Spleen (tissue), 11 donors: Measurements from ENCODE around the gene ZNF764. TPM values are rescaled to one million over a fixed set of nuclear protein-coding genes. Genes with fewer than 3 reads are reported as not detected.
"Not testable (repeated sequence)": the region's sequence is repeated elsewhere in the genome, so short reads cannot be mapped to it uniquely, and the experiment has no call there.

ENCODE experiments used
- DNase-seq: peaks from one replicate; pipeline ENCODE4 v3.0.0-alpha.2; 2020
- H3K27ac ChIP-seq, 8 donors: fragments of 200-600 bp; sonication (generic) in 7 of 8; 1 replicate in 4 of 8; 2 replicates in 4 of 8; pipeline versions ENCODE4 v1.5.0 to v1.8.0; 2016 to 2021; ENCODE audit warnings: inconsistent platforms in 4 of 8, mild to moderate bottlenecking in 4 of 8, moderate library complexity in 1 of 8
- H3K27me3 ChIP-seq, 7 donors: fragments of 200-600 bp; sonication (generic) in 6 of 7; replicated peaks in 1 of 7; 1 replicate in 4 of 7; 2 replicates in 3 of 7; pipeline versions ENCODE4 v1.5.0 to v1.8.0; 2016 to 2021; ENCODE audit warnings: inconsistent platforms in 3 of 7, mild to moderate bottlenecking in 1 of 7
- H3K36me3 ChIP-seq, 6 donors: fragments of 200-600 bp; sonication (generic) in 5 of 6; 1 replicate in 4 of 6; 2 replicates in 2 of 6; pipeline versions ENCODE4 v1.5.0 to v1.8.0; 2016 to 2021; ENCODE audit warnings: inconsistent platforms in 2 of 6
- H3K4me1 ChIP-seq, 6 donors: fragments of 200-600 bp; sonication (generic) in 5 of 6; 1 replicate in 3 of 6; 2 replicates in 3 of 6; pipeline versions ENCODE4 v1.5.0 to v1.8.0; 2016 to 2021; ENCODE audit warnings: inconsistent platforms in 3 of 6
- H3K4me3 ChIP-seq, 8 donors: fragments of 200-600 bp; sonication (generic) in 7 of 8; 1 replicate in 4 of 8; 2 replicates in 4 of 8; pipeline versions ENCODE4 v1.5.0 to v1.8.0; 2016 to 2021; ENCODE audit warnings: inconsistent platforms in 4 of 8, mild to moderate bottlenecking in 4 of 8, moderate library complexity in 2 of 8
- H3K9me3 ChIP-seq, 8 donors: fragments of 200-600 bp; sonication (generic) in 7 of 8; 1 replicate in 4 of 8; 2 replicates in 4 of 8; pipeline versions ENCODE4 v1.5.0 to v1.8.0; 2016 to 2021; ENCODE audit warnings: inconsistent platforms in 4 of 8
- CTCF ChIP-seq, 11 experiments: fragments of 200-600 bp in 7 of 11; fragments of 450-650 bp in 4 of 11; sonication (generic) in 4 of 11; IDR thresholded peaks in 8 of 11; conservative IDR thresholded peaks in 3 of 11; 1 replicate in 7 of 11; 2 replicates in 4 of 11; pipeline versions ENCODE4 v1.4.0 to v1.8.0; 2016 to 2021; ENCODE audit warnings: antibody characterized with exemption in 11 of 11, inconsistent platforms in 4 of 11, mild to moderate bottlenecking in 1 of 11
- POLR2A ChIP-seq, 3 donors: fragments of 450-650 bp; IDR thresholded peaks; one replicate each; pipeline ENCODE4 v1.5.1; 2017; ENCODE audit warnings: antibody characterized with exemption in 3 of 3, mild to moderate bottlenecking in 1 of 3
- POLR2AphosphoS5 ChIP-seq, 3 donors: sonication (generic); formaldehyde crosslinking; IDR thresholded peaks; one replicate each; pipeline ENCODE4 v1.5.1; 2017; ENCODE audit warnings: antibody characterized with exemption in 3 of 3
- WGBS, 5 donors: extraction: QIAGEN DNeasy Blood & Tissue Kit in 3 of 5; methylation state at CpG; one replicate each; pipeline versions ENCODE4 v1.1.5 to v1.1.7; 2013 to 2018; 5-methylcytosine and 5-hydroxymethylcytosine counted together
- intact Hi-C: fragments of 100-400 bp; cut with DNase I; formaldehyde crosslinking; loops from one replicate; pipeline ENCODE4 v1.15.0; 2023; ENCODE audit warnings: low total_unique reads
- polyA plus RNA-seq, 3 donors: library from polyadenylated mRNA; stranded (reverse); fragments of 200-250 nt; gene quantifications; one replicate each; pipeline ENCODE4 v1.2.1, GENCODE V29; 2013
- total RNA-seq, 7 donors: library from RNA; depleted of rRNA in 3 of 7; stranded (reverse); fragments of >200 nt in 3 of 7; fragmentation: NEBNext Ultra II Directional in 4 of 7; extraction: Animal tissue kit (Norgen Biotek cat#: 25700) in 4 of 7; gene quantifications; one replicate each; pipeline versions ENCODE4 v1.1.0 to v1.2.1, GENCODE V29; 2016 to 2021
- donor health status: healthy with polysubstance abuse.
- donor health status: DM: no; HTN: no; CAD: no; lungs with moderate emphysema.
- donor health status: DM: no; HTN: no; CAD: no.
- donor health status: Bipolar disorder and iron deficiency.
- donor health status: healthy.
- donor health status: DM: no; HTN: no; CAD: no.
- donor health status: DM: yes; HTN: yes; CAD: no.

The ZNF764 gene
- total and polyA plus RNA-seq, 10 donors: 3.4 to 18.6 (median 13.2) TPM

- Histone ChIP-seq H3K27ac (peak overlapping the region in 1 of 8 donors; percentile 97), H3K4me1 (peaks cover 6 to 50% (median 32%) of the 10 kb centered on the region in 6 donors), H3K9me3 (no peaks in the 10 kb centered on the region), H3K36me3 (peaks cover 0 to 40% (median 28%) of the 10 kb centered on the region in 6 donors), H3K4me3 (no peak overlapping the region), H3K27me3 (no peaks in the 10 kb centered on the region)
- peak; percentile 78 for DNase-seq
- TF ChIP-seq POLR2A (IDR thresholded peaks at IDR 0.05) (no peak), POLR2AphosphoS5 (IDR thresholded peaks at IDR 0.05) (peak in 2 of 3 donors; percentile 32 to 65)
- 95 to 96% (median 95%) methylated on average over 42 to 60 of the region's 60 CpGs for WGBS, 5 donors
- intact Hi-C loops: loop anchor here (10.0 kb wide), 1 partner anchor 80 kb away; the partner anchor contains the start of gene SEPHS2
Measured at GRCh38 chr16:30524575-30525568, 33.3 kb downstream of the ZNF764 start.

- no peaks in the 10 kb centered on the region for H3K27me3 ChIP-seq
- 76 to 84% (median 79%) methylated on average over 23 to 26 of the region's 26 CpGs for WGBS, 5 donors
- no peaks in the 10 kb centered on the region for H3K9me3 ChIP-seq
- TF ChIP-seq CTCF (IDR thresholded peaks at IDR 0.05 in 8 of 11, conservative IDR thresholded peaks at IDR 0.05 in 3 of 11): no peak
- TF ChIP-seq POLR2AphosphoS5 (IDR thresholded peaks at IDR 0.05): peak in 1 of 3 donors; percentile 15
- no peak for TF ChIP-seq POLR2A (IDR thresholded peaks at IDR 0.05)
- peaks cover 6 to 43% (median 31%) of the 10 kb centered on the region in 6 donors for H3K4me1 ChIP-seq
- H3K4me3 ChIP-seq: no peak overlapping the region
- no peak for DNase-seq
- intact Hi-C loops: loop anchor here (10.0 kb wide), 1 partner anchor 79 kb away; the partner anchor contains the start of gene SEPHS2
- H3K36me3 ChIP-seq: peaks cover 0 to 50% (median 37%) of the 10 kb centered on the region in 6 donors
- peak overlapping the region in 3 of 8 donors; percentile 13 to 33 (median 30) for H3K27ac ChIP-seq
Measured at GRCh38 chr16:30523768-30524574, 34.2 kb downstream of the ZNF764 start.

- not testable (repeated sequence) for H3K4me3 ChIP-seq, DNase-seq, H3K27ac ChIP-seq, H3K27me3 ChIP-seq, H3K9me3 ChIP-seq
- peak in 1 of 3 donors; percentile 35 for TF ChIP-seq POLR2AphosphoS5 (IDR thresholded peaks at IDR 0.05)
- intact Hi-C loops: loop anchor here (10.0 kb wide), 1 partner anchor 78 kb away; the partner anchor contains the start of gene SEPHS2
- Histone ChIP-seq H3K36me3 (peaks cover 0 to 60% (median 47%) of the 10 kb centered on the region in 6 donors), H3K4me1 (peaks cover 3 to 32% (median 21%) of the 10 kb centered on the region in 6 donors)
- WGBS, 5 donors: 82 to 90% (median 86%) methylated on average over 12 of the region's 12 CpGs
Measured at GRCh38 chr16:30522702-30523463, 35.3 kb downstream of the ZNF764 start.

GRCh38 chr16:30521873-30522641, 36.1 kb downstream of the ZNF764 start:
- no peak for TF ChIP-seq CTCF (IDR thresholded peaks at IDR 0.05 in 8 of 11, conservative IDR thresholded peaks at IDR 0.05 in 3 of 11)
- peak in 2 of 3 donors; percentile 31 to 40 for TF ChIP-seq POLR2AphosphoS5 (IDR thresholded peaks at IDR 0.05)
- DNase-seq: no peak
- 69 to 80% (median 72%) methylated on average over 11 of the region's 11 CpGs for WGBS, 5 donors
- Histone ChIP-seq H3K4me1 (peaks cover 0 to 26% (median 15%) of the 10 kb centered on the region in 6 donors), H3K36me3 (peaks cover 0 to 69% (median 55%) of the 10 kb centered on the region in 6 donors), H3K27me3 (no peaks in the 10 kb centered on the region), H3K4me3 (no peak overlapping the region), H3K27ac (peak overlapping the region in 1 of 8 donors; percentile 1), H3K9me3 (no peaks in the 10 kb centered on the region)
- intact Hi-C loops: loop anchor here (10.0 kb wide), 1 partner anchor 77 kb away; the partner anchor contains the start of gene SEPHS2
